Limb (tissue), 2 donors: Measurements from ENCODE around the gene MITF.
"Not testable (repeated sequence)": the region's sequence is repeated elsewhere in the genome, so short reads cannot be mapped to it uniquely, and the experiment has no call there.

ENCODE experiments used
- DNase-seq, 2 donors: peaks; one replicate each; pipeline ENCODE4 v3.0.0-alpha.2; 2016; ENCODE audit errors: extremely low spot score in 2 of 2

MITF gene

GRCh38 chr3:69871868-69872267 lies 132.6 kb downstream of the MITF start:
- DNase-seq = no peak

- no peak for DNase-seq
These were observed 133.6 kb downstream of the MITF start for GRCh38 chr3:69872783-69873378.

GRCh38 chr3:69876073-69876472 lies 136.8 kb downstream of the MITF start:
- DNase-seq = no peak

GRCh38 chr3:69878254-69878653 lies 139.0 kb downstream of the MITF start:
- no peak for DNase-seq

GRCh38 chr3:69879051-69879450 lies 139.8 kb downstream of the MITF start:
- no peak for DNase-seq

- no peak for DNase-seq
These were observed 140.9 kb downstream of the MITF start for GRCh38 chr3:69880069-69880640.

- no peak for DNase-seq
These were observed 141.8 kb downstream of the MITF start for GRCh38 chr3:69881051-69881450.

- DNase-seq = no peak
These were observed 142.6 kb downstream of the MITF start for GRCh38 chr3:69881756-69882428.

GRCh38 chr3:69882560-69882959 lies 143.3 kb downstream of the MITF start:
- DNase-seq = no peak

- no peak for DNase-seq
These were observed 149.0 kb downstream of the MITF start for GRCh38 chr3:69888040-69888942.

- DNase-seq = no peak
These were observed 149.7 kb downstream of the MITF start for GRCh38 chr3:69888943-69889315.

GRCh38 chr3:69890084-69890483 lies 150.8 kb downstream of the MITF start:
- DNase-seq = no peak

- no peak for DNase-seq
These were observed 151.4 kb downstream of the MITF start for GRCh38 chr3:69890691-69891090.

- no peak for DNase-seq
These were observed 153.4 kb downstream of the MITF start for GRCh38 chr3:69892706-69893105.

GRCh38 chr3:69893274-69893673 lies 154.0 kb downstream of the MITF start:
- no peak for DNase-seq

GRCh38 chr3:69896095-69896494 lies 156.8 kb downstream of the MITF start:
- no peak for DNase-seq

- DNase-seq = no peak
These were observed 161.1 kb downstream of the MITF start for GRCh38 chr3:69900331-69900730.

GRCh38 chr3:69901802-69902201 lies 162.5 kb downstream of the MITF start:
- no peak for DNase-seq

GRCh38 chr3:69902386-69902785 lies 163.1 kb downstream of the MITF start:
- no peak for DNase-seq

GRCh38 chr3:69906351-69906966 lies 167.2 kb downstream of the MITF start:
- no peak for DNase-seq

GRCh38 chr3:69907554-69907953 lies 168.3 kb downstream of the MITF start:
- no peak for DNase-seq

GRCh38 chr3:69909859-69910258 lies 170.6 kb downstream of the MITF start:
- not testable (repeated sequence) for DNase-seq
